ENCODE results near the gene TOP1.

DNA sequence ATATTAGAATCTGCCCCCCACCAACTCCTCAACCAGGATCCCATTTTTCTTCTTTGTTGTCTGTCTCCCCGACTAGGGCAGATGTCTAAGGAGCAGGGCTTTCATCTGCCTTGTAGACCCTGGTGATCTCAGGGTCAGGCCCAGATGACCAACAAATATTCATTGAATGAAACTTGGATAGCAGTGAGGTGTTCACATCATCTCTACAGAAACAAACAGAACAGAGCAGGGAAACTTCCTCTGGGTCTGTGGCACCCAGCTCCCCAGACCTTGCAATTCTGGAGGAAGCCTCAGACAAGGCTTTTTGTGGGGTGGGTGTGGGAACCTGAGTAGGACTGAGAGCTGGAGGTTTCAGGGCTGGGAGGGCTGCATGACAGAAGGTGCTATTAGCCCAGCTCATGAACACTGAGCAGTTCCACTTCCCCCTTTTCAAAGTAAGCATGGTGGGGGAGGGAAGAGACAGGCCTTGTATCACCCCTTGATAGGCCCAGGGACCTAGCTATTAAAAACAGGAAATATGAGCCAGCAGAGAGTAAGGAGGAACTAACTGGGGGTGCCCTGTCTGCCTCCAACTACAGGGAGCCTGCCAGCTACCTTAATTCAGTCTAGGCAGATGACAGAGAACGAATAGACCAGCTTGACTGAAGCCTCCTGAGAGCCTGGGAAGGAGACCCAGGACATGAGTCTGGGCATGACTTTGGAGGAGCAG, 37.3 kb upstream of the TOP1 start:
- TF ChIP-seq, protein P1, sequence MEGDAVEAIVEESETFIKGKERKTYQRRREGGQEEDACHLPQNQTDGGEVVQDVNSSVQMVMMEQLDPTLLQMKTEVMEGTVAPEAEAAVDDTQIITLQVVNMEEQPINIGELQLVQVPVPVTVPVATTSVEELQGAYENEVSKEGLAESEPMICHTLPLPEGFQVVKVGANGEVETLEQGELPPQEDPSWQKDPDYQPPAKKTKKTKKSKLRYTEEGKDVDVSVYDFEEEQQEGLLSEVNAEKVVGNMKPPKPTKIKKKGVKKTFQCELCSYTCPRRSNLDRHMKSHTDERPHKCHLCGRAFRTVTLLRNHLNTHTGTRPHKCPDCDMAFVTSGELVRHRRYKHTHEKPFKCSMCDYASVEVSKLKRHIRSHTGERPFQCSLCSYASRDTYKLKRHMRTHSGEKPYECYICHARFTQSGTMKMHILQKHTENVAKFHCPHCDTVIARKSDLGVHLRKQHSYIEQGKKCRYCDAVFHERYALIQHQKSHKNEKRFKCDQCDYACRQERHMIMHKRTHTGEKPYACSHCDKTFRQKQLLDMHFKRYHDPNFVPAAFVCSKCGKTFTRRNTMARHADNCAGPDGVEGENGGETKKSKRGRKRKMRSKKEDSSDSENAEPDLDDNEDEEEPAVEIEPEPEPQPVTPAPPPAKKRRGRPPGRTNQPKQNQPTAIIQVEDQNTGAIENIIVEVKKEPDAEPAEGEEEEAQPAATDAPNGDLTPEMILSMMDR (IDR thresholded peaks at IDR 0.05 in 4 of 5, conservative IDR thresholded peaks at IDR 0.05 in 1 of 5): no peak
- TF ChIP-seq POLR2A (IDR thresholded peaks at IDR 0.05): no peak
